KMS-11 (cell line): ENCODE results near the gene OR2F2.

ENCODE experiments used
- H2AFZ ChIP-seq: fragments of 200-600 bp; sonication (generic); 2 replicates; pipeline ENCODE4 v1.6.1; 2016; ENCODE audit warnings: antibody characterized with exemption, mixed run types, low read depth
- H3K27ac ChIP-seq: fragments of 200-600 bp; sonication (generic); 2 replicates; pipeline ENCODE4 v1.6.1; 2016; ENCODE audit warnings: mild to moderate bottlenecking, mixed run types
- H3K27me3 ChIP-seq: fragments of 200-600 bp; sonication (generic); 2 replicates; pipeline ENCODE4 v1.6.1; 2017; ENCODE audit warnings: mild to moderate bottlenecking, low read depth, mixed run types, moderate library complexity; ENCODE audit not compliant: insufficient read depth
- H3K36me3 ChIP-seq: fragments of 200-600 bp; sonication (generic); 2 replicates; pipeline ENCODE4 v1.6.1; 2017; ENCODE audit warnings: mild to moderate bottlenecking, mixed run types; ENCODE audit not compliant: insufficient read depth
- H3K4me1 ChIP-seq: fragments of 200-600 bp; sonication (generic); 2 replicates; pipeline ENCODE4 v1.6.1; 2016; ENCODE audit warnings: mild to moderate bottlenecking, low read depth, mixed run types; ENCODE audit not compliant: poor library complexity, severe bottlenecking
- H3K4me2 ChIP-seq: fragments of 200-600 bp; sonication (generic); 2 replicates; pipeline ENCODE4 v1.7.0; 2016; ENCODE audit warnings: mild to moderate bottlenecking, mixed run types
- H3K4me3 ChIP-seq: fragments of 200-600 bp; sonication (generic); IDR thresholded peaks from 2 replicates; pipeline ENCODE4 v1.6.1; 2017; ENCODE audit warnings: low read depth, low read length, mixed read lengths; ENCODE audit not compliant: insufficient read depth
- H3K79me2 ChIP-seq: fragments of 200-600 bp; sonication (generic); 2 replicates; pipeline ENCODE4 v1.6.1; 2016; ENCODE audit warnings: low read depth, mixed run types; ENCODE audit not compliant: insufficient read depth
- H3K9ac ChIP-seq: fragments of 200-600 bp; sonication (generic); 2 replicates; pipeline ENCODE4 v1.6.1; 2016; ENCODE audit warnings: mild to moderate bottlenecking, mixed run types
- H4K20me1 ChIP-seq: fragments of 200-600 bp; sonication (generic); 2 replicates; pipeline ENCODE4 v1.6.1; 2016; ENCODE audit warnings: mild to moderate bottlenecking, mixed run types; ENCODE audit not compliant: insufficient read depth
- TF ChIP-seq, protein P1 (sequence below): fragments of 200-600 bp; sonication (generic); conservative IDR thresholded peaks from 2 replicates; pipeline ENCODE4 v1.6.1; 2017; ENCODE audit warnings: low read depth, mild to moderate bottlenecking, antibody characterized with exemption, low read length, moderate library complexity, mixed read lengths

OR2F2 gene

GRCh38 chr7:143948733-143949132, 13.7 kb downstream of the OR2F2 start:
- Histone ChIP-seq H2AFZ (no peak overlapping the region), H4K20me1 (no peaks in the 10 kb centered on the region), H3K4me1 (no peaks in the 10 kb centered on the region), H3K27ac (no peak overlapping the region), H3K9ac (no peak overlapping the region), H3K4me2 (no peak overlapping the region), H3K4me3 (no peak overlapping the region), H3K36me3 (no peaks in the 10 kb centered on the region), H3K79me2 (no peaks in the 10 kb centered on the region), H3K27me3 (no peaks in the 10 kb centered on the region)
- TF ChIP-seq, protein P1, sequence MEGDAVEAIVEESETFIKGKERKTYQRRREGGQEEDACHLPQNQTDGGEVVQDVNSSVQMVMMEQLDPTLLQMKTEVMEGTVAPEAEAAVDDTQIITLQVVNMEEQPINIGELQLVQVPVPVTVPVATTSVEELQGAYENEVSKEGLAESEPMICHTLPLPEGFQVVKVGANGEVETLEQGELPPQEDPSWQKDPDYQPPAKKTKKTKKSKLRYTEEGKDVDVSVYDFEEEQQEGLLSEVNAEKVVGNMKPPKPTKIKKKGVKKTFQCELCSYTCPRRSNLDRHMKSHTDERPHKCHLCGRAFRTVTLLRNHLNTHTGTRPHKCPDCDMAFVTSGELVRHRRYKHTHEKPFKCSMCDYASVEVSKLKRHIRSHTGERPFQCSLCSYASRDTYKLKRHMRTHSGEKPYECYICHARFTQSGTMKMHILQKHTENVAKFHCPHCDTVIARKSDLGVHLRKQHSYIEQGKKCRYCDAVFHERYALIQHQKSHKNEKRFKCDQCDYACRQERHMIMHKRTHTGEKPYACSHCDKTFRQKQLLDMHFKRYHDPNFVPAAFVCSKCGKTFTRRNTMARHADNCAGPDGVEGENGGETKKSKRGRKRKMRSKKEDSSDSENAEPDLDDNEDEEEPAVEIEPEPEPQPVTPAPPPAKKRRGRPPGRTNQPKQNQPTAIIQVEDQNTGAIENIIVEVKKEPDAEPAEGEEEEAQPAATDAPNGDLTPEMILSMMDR: no peak

DNA sequence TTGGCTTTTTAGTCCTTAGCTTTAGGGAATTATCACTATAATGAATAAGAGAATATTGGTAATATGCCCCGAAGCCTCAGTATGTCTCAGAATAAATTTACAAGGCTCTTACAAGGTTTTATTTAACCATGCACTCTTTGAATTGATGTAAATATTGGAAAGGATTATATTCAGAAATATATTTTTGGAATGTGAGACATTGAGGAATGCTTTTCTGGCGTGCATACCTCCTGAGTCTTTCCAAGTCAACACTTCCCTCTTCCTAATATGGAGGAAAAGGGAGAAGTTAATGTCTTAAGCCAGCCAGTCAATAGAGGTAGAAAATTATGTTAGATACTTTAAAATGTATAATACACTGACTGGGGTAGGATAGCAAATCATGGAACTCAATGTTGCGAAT, 18.4 kb downstream of the OR2F2 start:
- Histone ChIP-seq H3K27ac (no peak overlapping the region), H2AFZ (no peak overlapping the region), H3K79me2 (no peaks in the 10 kb centered on the region), H3K4me1 (no peaks in the 10 kb centered on the region), H3K27me3 (no peaks in the 10 kb centered on the region), H4K20me1 (no peaks in the 10 kb centered on the region), H3K4me2 (no peak overlapping the region), H3K36me3 (no peaks in the 10 kb centered on the region), H3K4me3 (no peak overlapping the region), H3K9ac (no peak overlapping the region)
- TF ChIP-seq, protein P1: no peak

DNA sequence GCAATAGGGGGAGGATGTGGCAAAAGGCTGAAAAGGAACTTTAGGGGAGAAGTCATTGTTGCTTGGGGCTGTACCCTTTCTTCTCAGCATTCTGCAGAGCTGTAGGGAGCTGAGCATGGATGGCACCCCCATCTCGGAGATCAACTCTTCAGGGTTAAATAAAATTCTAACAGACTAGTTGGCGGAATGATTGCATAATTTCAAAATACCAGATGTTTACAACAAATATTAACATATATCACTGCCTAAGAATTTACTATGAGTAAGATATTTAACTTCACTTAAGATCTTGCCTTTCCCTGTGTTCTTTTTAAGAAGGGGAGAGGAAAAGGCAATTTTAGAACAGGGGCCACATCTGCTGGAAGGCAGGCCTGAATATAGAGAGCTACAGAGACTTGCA, 19.1 kb downstream of the OR2F2 start:
- no peak overlapping the region for H3K4me2 ChIP-seq

DNA sequence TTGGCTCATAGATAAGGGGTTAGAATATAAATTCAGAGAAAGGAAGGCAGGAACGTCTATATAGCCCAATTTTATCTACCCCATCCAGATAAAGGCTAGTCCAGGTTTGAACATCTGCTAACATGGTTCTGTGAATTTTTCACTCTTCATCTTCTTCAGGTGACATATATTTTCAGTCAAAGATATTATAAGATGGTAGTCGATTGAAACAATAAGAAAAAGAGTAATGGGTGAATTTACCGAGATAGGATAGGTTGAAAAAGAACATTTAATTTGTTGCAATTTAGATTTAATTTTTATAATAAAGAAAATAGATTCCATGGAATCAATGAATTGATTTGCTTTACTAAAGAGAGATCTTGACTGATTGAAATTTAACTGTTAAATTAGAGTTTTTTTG, 19.5 kb downstream of the OR2F2 start, which contains the start of gene OR2F1:
Gene OR2F1, plus strand, starts transcription at position 301 of the 400 bp plus-strand sequence. CDS start 5,127 bp downstream, outside the sequence.
- Histone ChIP-seq H3K27ac (no peak within 1 kb of the TSS), H4K20me1 (no peaks in the 10 kb centered on the region), H3K9ac (no peak within 1 kb of the TSS), H3K4me1 (no peaks in the 10 kb centered on the region), H3K4me3 (no peak within 1 kb of the TSS), H3K4me2 (no peak within 1 kb of the TSS), H3K36me3 (no peaks in the 10 kb centered on the region), H3K79me2 (no peaks in the 10 kb centered on the region), H3K27me3 (no peaks in the 10 kb centered on the region), H2AFZ (no peak within 1 kb of the TSS)
- TF ChIP-seq, protein P1: no peak

More for the DNA sequence above, 19.1 kb downstream of the OR2F2 start:
- no peaks in the 10 kb centered on the region for H4K20me1 ChIP-seq
- H3K4me3 ChIP-seq: no peak overlapping the region
- H3K9ac ChIP-seq: no peak overlapping the region
- H3K4me1 ChIP-seq: no peaks in the 10 kb centered on the region
- no peaks in the 10 kb centered on the region for H3K36me3 ChIP-seq
- H3K27ac ChIP-seq: no peak overlapping the region
- no peak overlapping the region for H2AFZ ChIP-seq
- no peaks in the 10 kb centered on the region for H3K27me3 ChIP-seq
- TF ChIP-seq, protein P1: no peak
- H3K79me2 ChIP-seq: no peaks in the 10 kb centered on the region
